Measurements from ENCODE around the gene TNK2.
"Not testable (repeated sequence)": the region's sequence is repeated elsewhere in the genome, so short reads cannot be mapped to it uniquely, and the experiment has no call there.

TNK2 gene

GRCh38 chr3:195872097-195872496 lies 36.3 kb downstream of the TNK2 start:
- in situ Hi-C loops (cut with MboI; ENCODE audit: low sequenced_read_pairs): no loop called here

- in situ Hi-C loops (cut with MboI; ENCODE audit: low sequenced_read_pairs): not testable (repeated sequence)
Observed at GRCh38 chr3:195871686-195872085, 36.7 kb downstream of the TNK2 start.

GRCh38 chr3:195870937-195871336 lies 37.4 kb downstream of the TNK2 start:
- in situ Hi-C loops (cut with MboI; ENCODE audit: low sequenced_read_pairs): no loop called here

GRCh38 chr3:195870442-195870841 lies 37.9 kb downstream of the TNK2 start:
- in situ Hi-C loops (cut with MboI; ENCODE audit: low sequenced_read_pairs): no loop called here

- in situ Hi-C loops (cut with MboI; ENCODE audit: low sequenced_read_pairs): no loop called here
Observed at GRCh38 chr3:195869413-195870001, 38.8 kb downstream of the TNK2 start.

GRCh38 chr3:195868866-195869412 lies 39.4 kb downstream of the TNK2 start:
- in situ Hi-C loops (cut with MboI; ENCODE audit: low sequenced_read_pairs): no loop called here

GRCh38 chr3:195868336-195868865 lies 40.0 kb downstream of the TNK2 start:
- in situ Hi-C loops (cut with MboI; ENCODE audit: low sequenced_read_pairs): no loop called here

- in situ Hi-C loops (cut with MboI; ENCODE audit: low sequenced_read_pairs): no loop called here
Observed at GRCh38 chr3:195867631-195868335, 40.6 kb downstream of the TNK2 start.

GRCh38 chr3:195866686-195867511 lies 41.5 kb downstream of the TNK2 start:
- in situ Hi-C loops (cut with MboI; ENCODE audit: low sequenced_read_pairs): no loop called here

GRCh38 chr3:195865752-195866151 lies 42.6 kb downstream of the TNK2 start:
- in situ Hi-C loops (cut with MboI; ENCODE audit: low sequenced_read_pairs): no loop called here

GRCh38 chr3:195863121-195864061 lies 45.0 kb downstream of the TNK2 start:
- in situ Hi-C loops (cut with MboI; ENCODE audit: low sequenced_read_pairs): no loop called here

- in situ Hi-C loops (cut with MboI; ENCODE audit: low sequenced_read_pairs): not testable (repeated sequence)
Observed at GRCh38 chr3:195862318-195862717, 46.0 kb downstream of the TNK2 start.

- in situ Hi-C loops (cut with MboI; ENCODE audit: low sequenced_read_pairs): no loop called here
Observed at GRCh38 chr3:195860456-195860855, 47.9 kb downstream of the TNK2 start.

- in situ Hi-C loops (cut with MboI; ENCODE audit: low sequenced_read_pairs): no loop called here
Observed at GRCh38 chr3:195859846-195860411, 48.4 kb downstream of the TNK2 start.

- in situ Hi-C loops (cut with MboI; ENCODE audit: low sequenced_read_pairs): no loop called here
Observed at GRCh38 chr3:195859061-195859845, 49.1 kb downstream of the TNK2 start.

- in situ Hi-C loops (cut with MboI; ENCODE audit: low sequenced_read_pairs): no loop called here
Observed at GRCh38 chr3:195856410-195857084, 51.8 kb downstream of the TNK2 start.

GRCh38 chr3:195855471-195856409 lies 52.6 kb downstream of the TNK2 start:
- in situ Hi-C loops (cut with MboI; ENCODE audit: low sequenced_read_pairs): no loop called here

Measured in HL-60/S4 (cell line).